Astrocyte (in vitro differentiated cells and primary cell): ENCODE data around the gene NKAIN2.

Experiments
- CTCF ChIP-seq: IDR thresholded peaks from 2 replicates; pipeline ENCODE4 v1.5.1; 2011; ENCODE audit warnings: low read depth, mild to moderate bottlenecking, inconsistent platforms, low read length, moderate library complexity; ENCODE audit not compliant: insufficient read depth
- EZH2 ChIP-seq: IDR thresholded peaks from 2 replicates; pipeline ENCODE4 v1.6.1; 2012; ENCODE audit warnings: mild to moderate bottlenecking, low read length, inconsistent platforms; ENCODE audit not compliant: insufficient read depth

- TF ChIP-seq CTCF, result no peak
- no peak for TF ChIP-seq EZH2
These were observed 35.0 kb downstream of the NKAIN2 start for GRCh38 chr6:123838505-123839234.
